ENCODE results near the gene ZXDA. TPM values are rescaled to one million over a fixed set of nuclear protein-coding genes. Genes with fewer than 3 reads are reported as not detected.

The ZXDA gene
- total RNA-seq (2022; extraction: Qiagen RNA extraction; ENCODE audit: low read depth) = 1.3 to 2.0 TPM (median 1.6 TPM) in 5 replicates

DNA sequence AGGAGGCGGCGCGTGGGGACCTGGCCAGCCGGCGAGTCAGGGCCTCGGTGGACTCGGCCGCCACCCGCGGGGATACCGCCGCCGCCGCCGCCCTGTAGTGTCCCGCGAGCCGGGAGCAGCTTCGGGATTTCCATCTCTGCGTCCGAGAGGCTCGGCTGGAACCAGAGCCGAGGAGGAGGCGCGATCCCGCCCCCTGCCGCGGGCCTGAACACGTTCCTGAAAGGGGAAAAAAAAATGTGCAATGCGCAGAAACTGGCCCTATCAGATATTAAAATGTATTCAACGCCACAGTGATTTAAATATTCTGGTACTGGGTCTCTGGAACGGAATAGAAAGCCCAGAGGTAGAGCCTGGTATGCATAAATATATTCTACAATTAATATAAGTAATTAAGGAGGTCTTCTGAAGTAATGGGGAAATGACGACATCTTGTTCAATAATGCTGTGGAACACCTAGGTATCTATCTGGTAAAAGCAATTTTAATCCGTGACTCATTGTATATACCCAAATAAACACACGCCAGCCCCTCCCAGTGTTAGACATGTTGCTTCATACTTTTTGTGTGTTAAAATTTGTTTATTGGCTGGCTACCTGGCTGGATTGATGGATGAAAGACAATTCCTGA, at the start of gene ZXDA:
Gene ZXDA, minus strand, starts transcription at position 172 of the 626 bp plus-strand sequence. Its CDS starts 38 bp downstream, at position 134.

Other genes with a start within 250 kb of the ZXDA start
- gene NLRP2B, start 230.2 kb downstream of the ZXDA start, total RNA-seq (2022; extraction: Qiagen RNA extraction; ENCODE audit: low read depth) = not detected in 5 replicates

All from A549 treated with GW870086 at 1 μM for 4 hours (cell line).